ENCODE results near the gene EIF2D. TPM values are rescaled to one million over a fixed set of nuclear protein-coding genes. Genes with fewer than 3 reads are reported as not detected.

Gene EIF2D
- total and polyA plus RNA-seq, 9 of the 15 experiments (the other 6 are each of a cell fraction or from before 2014, with no cell fraction given) = 81.1 to 138 (median 93.9) TPM

- TF ChIP-seq ZBTB9 (CRISPR knock-in tag; IDR thresholded peaks at IDR 0.05) (peak; percentile 87; the same call in 1 of the 2 replicates), POLR2A (conservative IDR thresholded peaks at IDR 0.05) (peak; percentile 99), ZNF263 (CRISPR knock-in tag; IDR thresholded peaks at IDR 0.05; ENCODE audit: borderline replicate concordance) (peak; percentile 72; the same call in 1 of the 2 replicates), TOE1 (IDR thresholded peaks at IDR 0.05; ENCODE audit: borderline replicate concordance) (peak; percentile 92), TOE1 (CRISPR knock-in tag; IDR thresholded peaks at IDR 0.05; ENCODE audit: borderline replicate concordance, low read depth) (peak; percentile 91), ZBED1 (IDR thresholded peaks at IDR 0.05) (peak; percentile 80; the same call in 1 of the 2 replicates), TBP (optimal IDR thresholded peaks at IDR 0.05; ENCODE audit: low read depth, low read length) (peak; percentile 96), CREB3L1 (IDR thresholded peaks at IDR 0.05; ENCODE audit: borderline replicate concordance, low read depth) (peak; percentile 88), PML (IDR thresholded peaks at IDR 0.05; ENCODE audit: low read length) (peak; percentile 91), ZBTB5 (IDR thresholded peaks at IDR 0.05) (no peak), BHLHE40 (IDR thresholded peaks at IDR 0.05; ENCODE audit: low read length) (peak; percentile 68), ZNF41 (CRISPR knock-in tag; conservative IDR thresholded peaks at IDR 0.05) (no peak; the same call in 1 of the 2 replicates), GABPB1 (CRISPR knock-in tag; IDR thresholded peaks at IDR 0.05) (peak; percentile 98), SUPT5H (IDR thresholded peaks at IDR 0.05) (peak; percentile 98), RBM34 (IDR thresholded peaks at IDR 0.05; ENCODE audit: borderline replicate concordance, insufficient read depth, low read length) (no peak), BCLAF1 (IDR thresholded peaks at IDR 0.05; ENCODE audit: borderline replicate concordance in 1 of 2, control insufficient read depth in 1 of 2, low read depth in 2 of 2, low read length in 1 of 2) (peak in 1 of 2 experiments; percentile 99; a peak in 2 of 4 replicates), NCOA1 (IDR thresholded peaks at IDR 0.05; ENCODE audit: low read depth) (peak; percentile 97)
Measured at GRCh38 chr1:206612129-206612876, at the start of gene EIF2D (continued).
